Neural cell (in vitro differentiated cells): ENCODE results near the gene EXTL1. TPM values are rescaled to one million over a fixed set of nuclear protein-coding genes. Genes with fewer than 3 reads are reported as not detected.

ENCODE experiments used
- H2AFZ ChIP-seq: fragments of 200-600, 300-800 bp; sonication (generic), shearing (Covaris generic); 2 replicates; pipeline ENCODE4 v1.6.0; 2014; ENCODE audit warnings: low read depth, mild to moderate bottlenecking, antibody characterized with exemption, low read length, moderate library complexity
- H3F3A ChIP-seq: fragments of 200-600 bp; shearing (Covaris generic); 2 replicates; pipeline ENCODE4 v1.6.1; 2016; ENCODE audit warnings: mild to moderate bottlenecking, moderate library complexity, mixed read lengths, antibody characterized with exemption, low read length; ENCODE audit not compliant: insufficient read depth, poor library complexity, severe bottlenecking
- H3K27ac ChIP-seq: fragments of 200-600, 300-800 bp; sonication (generic), shearing (Covaris generic); 2 replicates; pipeline ENCODE4 v1.5.1; 2014; ENCODE audit warnings: mild to moderate bottlenecking, low read length, moderate library complexity
- H3K27me3 ChIP-seq: fragments of 300-800, 200-600 bp; sonication (generic), shearing (Covaris generic); 2 replicates; pipeline ENCODE4 v1.6.0; 2014; ENCODE audit warnings: mild to moderate bottlenecking, low read depth, low read length, moderate library complexity; ENCODE audit not compliant: insufficient read depth
- H3K36me3 ChIP-seq: fragments of 300-800, 200-600 bp; sonication (generic), shearing (Covaris generic); 2 replicates; pipeline ENCODE4 v1.5.1; 2014; ENCODE audit warnings: mild to moderate bottlenecking, antibody characterized with exemption, low read length, moderate library complexity; ENCODE audit not compliant: insufficient read depth
- H3K4me2 ChIP-seq: fragments of 300-800, 200-600 bp; sonication (generic), shearing (Covaris generic); 2 replicates; pipeline ENCODE4 v1.6.0; 2014; ENCODE audit warnings: mild to moderate bottlenecking, low read length
- H3K4me3 ChIP-seq: fragments of 300-800, 200-600 bp; sonication (generic), shearing (Covaris generic); 2 replicates; pipeline ENCODE4 v1.5.1; 2014; ENCODE audit warnings: mild to moderate bottlenecking, low read length, moderate library complexity
- H3K79me2 ChIP-seq: fragments of 200-600 bp; shearing (Covaris generic); replicated peaks from 2 replicates; pipeline ENCODE4 v1.6.0; 2014; ENCODE audit warnings: mild to moderate bottlenecking, low read length, moderate library complexity; ENCODE audit not compliant: insufficient read depth
- H3K9ac ChIP-seq: fragments of 300-800, 200-600 bp; sonication (generic), shearing (Covaris generic); 2 replicates; pipeline ENCODE4 v1.6.1; 2016; ENCODE audit warnings: mild to moderate bottlenecking, low read length, mixed read lengths
- H3K9me2 ChIP-seq: fragments of 200-600 bp; shearing (Covaris generic); 2 replicates; pipeline ENCODE4 v1.6.1; 2016; ENCODE audit warnings: mild to moderate bottlenecking, low read length, mixed read lengths; ENCODE audit not compliant: insufficient read depth
- H3K9me3 ChIP-seq: fragments of 200-600, 300-800 bp; sonication (generic), shearing (Covaris generic); 2 replicates; pipeline ENCODE4 v1.6.1; 2016; ENCODE audit warnings: mild to moderate bottlenecking, mixed run types, low read length, moderate library complexity, mixed read lengths
- H4K20me1 ChIP-seq: fragments of 200-600 bp; shearing (Covaris generic); 2 replicates; pipeline ENCODE4 v1.6.1; 2016; ENCODE audit warnings: mild to moderate bottlenecking, mixed run types; ENCODE audit not compliant: insufficient read depth
- EP300 ChIP-seq: fragments of 450-650 bp; conservative IDR thresholded peaks from 2 replicates; pipeline ENCODE4 v1.6.1; 2014; ENCODE audit warnings: antibody characterized with exemption, mild to moderate bottlenecking, moderate library complexity; ENCODE audit not compliant: poor library complexity, severe bottlenecking
- EZH2 ChIP-seq: fragments of 200-600, 300-800 bp; shearing (Covaris generic), sonication (generic); IDR thresholded peaks from 2 replicates; pipeline ENCODE4 v1.6.1; 2014; ENCODE audit warnings: antibody characterized with exemption, low read length, borderline replicate concordance, mild to moderate bottlenecking; ENCODE audit not compliant: insufficient read depth, poor library complexity, severe bottlenecking
- MXI1 ChIP-seq: fragments of 450-650 bp; conservative IDR thresholded peaks from 2 replicates; pipeline ENCODE4 v1.6.1; 2014; ENCODE audit warnings: antibody characterized with exemption, mild to moderate bottlenecking; ENCODE audit not compliant: poor library complexity, severe bottlenecking
- POLR2AphosphoS5 ChIP-seq: IDR thresholded peaks from 2 replicates; pipeline ENCODE4 v1.6.1; 2012
- RAD21 ChIP-seq: fragments of 450-650 bp; conservative IDR thresholded peaks from 2 replicates; pipeline ENCODE4 v1.6.1; 2014; ENCODE audit warnings: antibody characterized with exemption, mild to moderate bottlenecking, moderate library complexity
- SMC3 ChIP-seq: fragments of 450-650 bp; conservative IDR thresholded peaks from 2 replicates; pipeline ENCODE4 v1.6.1; 2014; ENCODE audit warnings: antibody characterized with exemption, mild to moderate bottlenecking, moderate library complexity; ENCODE audit not compliant: poor library complexity
- TAF1 ChIP-seq: IDR thresholded peaks from 2 replicates; pipeline ENCODE4 v1.6.1; 2012; ENCODE audit warnings: low read depth
- polyA plus RNA-seq: library from polyadenylated mRNA; depleted of rRNA; stranded (reverse); fragments of >200 nt; gene quantifications from 2 replicates; pipeline ENCODE4 v1.2.3, GENCODE V29; 2014
- TF ChIP-seq, protein P1 (sequence below): fragments of 450-650 bp; IDR thresholded peaks from 2 replicates; pipeline ENCODE4 v1.5.1; 2014; ENCODE audit warnings: antibody characterized with exemption, mild to moderate bottlenecking, moderate library complexity; ENCODE audit not compliant: poor library complexity, severe bottlenecking
- TF ChIP-seq, protein P2 (sequence below): IDR thresholded peaks from 2 replicates; pipeline ENCODE4 v1.6.1; 2012; ENCODE audit warnings: borderline replicate concordance

Gene EXTL1
- polyA plus RNA-seq, 1 donor from 2014 or later: 2.7 TPM

GRCh38 chr1:26029864-26030481, 8.4 kb downstream of the EXTL1 start:
- H3K27ac ChIP-seq: no peak overlapping the region

GRCh38 chr1:26031196-26031595, 9.6 kb downstream of the EXTL1 start:
- no peaks in the 10 kb centered on the region for H3K27me3 ChIP-seq
- H3K9me2 ChIP-seq: no peaks in the 10 kb centered on the region
- no peak overlapping the region for H3K4me2 ChIP-seq
- H4K20me1 ChIP-seq: no peaks in the 10 kb centered on the region
- no peak overlapping the region for H3K9ac ChIP-seq
- H3K9me3 ChIP-seq: no peaks in the 10 kb centered on the region
- no peaks in the 10 kb centered on the region for H3K79me2 ChIP-seq
- TF ChIP-seq, protein P1, sequence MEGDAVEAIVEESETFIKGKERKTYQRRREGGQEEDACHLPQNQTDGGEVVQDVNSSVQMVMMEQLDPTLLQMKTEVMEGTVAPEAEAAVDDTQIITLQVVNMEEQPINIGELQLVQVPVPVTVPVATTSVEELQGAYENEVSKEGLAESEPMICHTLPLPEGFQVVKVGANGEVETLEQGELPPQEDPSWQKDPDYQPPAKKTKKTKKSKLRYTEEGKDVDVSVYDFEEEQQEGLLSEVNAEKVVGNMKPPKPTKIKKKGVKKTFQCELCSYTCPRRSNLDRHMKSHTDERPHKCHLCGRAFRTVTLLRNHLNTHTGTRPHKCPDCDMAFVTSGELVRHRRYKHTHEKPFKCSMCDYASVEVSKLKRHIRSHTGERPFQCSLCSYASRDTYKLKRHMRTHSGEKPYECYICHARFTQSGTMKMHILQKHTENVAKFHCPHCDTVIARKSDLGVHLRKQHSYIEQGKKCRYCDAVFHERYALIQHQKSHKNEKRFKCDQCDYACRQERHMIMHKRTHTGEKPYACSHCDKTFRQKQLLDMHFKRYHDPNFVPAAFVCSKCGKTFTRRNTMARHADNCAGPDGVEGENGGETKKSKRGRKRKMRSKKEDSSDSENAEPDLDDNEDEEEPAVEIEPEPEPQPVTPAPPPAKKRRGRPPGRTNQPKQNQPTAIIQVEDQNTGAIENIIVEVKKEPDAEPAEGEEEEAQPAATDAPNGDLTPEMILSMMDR: no peak
- TF ChIP-seq, protein P2, sequence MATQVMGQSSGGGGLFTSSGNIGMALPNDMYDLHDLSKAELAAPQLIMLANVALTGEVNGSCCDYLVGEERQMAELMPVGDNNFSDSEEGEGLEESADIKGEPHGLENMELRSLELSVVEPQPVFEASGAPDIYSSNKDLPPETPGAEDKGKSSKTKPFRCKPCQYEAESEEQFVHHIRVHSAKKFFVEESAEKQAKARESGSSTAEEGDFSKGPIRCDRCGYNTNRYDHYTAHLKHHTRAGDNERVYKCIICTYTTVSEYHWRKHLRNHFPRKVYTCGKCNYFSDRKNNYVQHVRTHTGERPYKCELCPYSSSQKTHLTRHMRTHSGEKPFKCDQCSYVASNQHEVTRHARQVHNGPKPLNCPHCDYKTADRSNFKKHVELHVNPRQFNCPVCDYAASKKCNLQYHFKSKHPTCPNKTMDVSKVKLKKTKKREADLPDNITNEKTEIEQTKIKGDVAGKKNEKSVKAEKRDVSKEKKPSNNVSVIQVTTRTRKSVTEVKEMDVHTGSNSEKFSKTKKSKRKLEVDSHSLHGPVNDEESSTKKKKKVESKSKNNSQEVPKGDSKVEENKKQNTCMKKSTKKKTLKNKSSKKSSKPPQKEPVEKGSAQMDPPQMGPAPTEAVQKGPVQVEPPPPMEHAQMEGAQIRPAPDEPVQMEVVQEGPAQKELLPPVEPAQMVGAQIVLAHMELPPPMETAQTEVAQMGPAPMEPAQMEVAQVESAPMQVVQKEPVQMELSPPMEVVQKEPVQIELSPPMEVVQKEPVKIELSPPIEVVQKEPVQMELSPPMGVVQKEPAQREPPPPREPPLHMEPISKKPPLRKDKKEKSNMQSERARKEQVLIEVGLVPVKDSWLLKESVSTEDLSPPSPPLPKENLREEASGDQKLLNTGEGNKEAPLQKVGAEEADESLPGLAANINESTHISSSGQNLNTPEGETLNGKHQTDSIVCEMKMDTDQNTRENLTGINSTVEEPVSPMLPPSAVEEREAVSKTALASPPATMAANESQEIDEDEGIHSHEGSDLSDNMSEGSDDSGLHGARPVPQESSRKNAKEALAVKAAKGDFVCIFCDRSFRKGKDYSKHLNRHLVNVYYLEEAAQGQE: no peak
- no peak for TF ChIP-seq EP300
- no peak for TF ChIP-seq EZH2
- no peak for TF ChIP-seq RAD21
- TF ChIP-seq MXI1: no peak
- TF ChIP-seq SMC3: no peak
- TF ChIP-seq TAF1: no peak
- TF ChIP-seq POLR2AphosphoS5: no peak
- no peak overlapping the region for H3K4me3 ChIP-seq
- H3K27ac ChIP-seq: no peak overlapping the region
- no peak overlapping the region for H2AFZ ChIP-seq
- H3K36me3 ChIP-seq: no peaks in the 10 kb centered on the region
- H3F3A ChIP-seq: no peaks in the 10 kb centered on the region

More at GRCh38 chr1:26029864-26030481, 8.4 kb downstream of the EXTL1 start:
- TF ChIP-seq RAD21: no peak
- no peak for TF ChIP-seq POLR2AphosphoS5
- TF ChIP-seq TAF1: no peak
- TF ChIP-seq EZH2: no peak
- TF ChIP-seq EP300: no peak
- TF ChIP-seq, protein P1: no peak
- TF ChIP-seq SMC3: no peak
- no peak for TF ChIP-seq MXI1
- TF ChIP-seq, protein P2: no peak
- Histone ChIP-seq H3K27me3 (no peaks in the 10 kb centered on the region), H3F3A (no peaks in the 10 kb centered on the region), H3K36me3 (no peaks in the 10 kb centered on the region), H3K4me3 (no peak overlapping the region), H3K9me2 (no peaks in the 10 kb centered on the region), H3K4me2 (no peak overlapping the region), H3K9me3 (no peaks in the 10 kb centered on the region), H4K20me1 (no peaks in the 10 kb centered on the region), H2AFZ (no peak overlapping the region), H3K79me2 (no peaks in the 10 kb centered on the region), H3K9ac (no peak overlapping the region)
